GM06990 (cell line): ENCODE measurements around the gene MAPK4.

Source experiments
- DNase-seq: peaks from one replicate; pipeline ENCODE4 v3.0.0-alpha.2; 2011; ENCODE audit not compliant: insufficient read length; ENCODE audit errors: extremely low read depth
- H3K27me3 ChIP-seq: replicated peaks from 2 replicates; pipeline ENCODE4 v1.6.0; 2011; ENCODE audit warnings: low read length; ENCODE audit not compliant: control insufficient read depth, insufficient read depth
- H3K36me3 ChIP-seq: 2 replicates; pipeline ENCODE4 v1.5.1; 2011; ENCODE audit warnings: low read length; ENCODE audit not compliant: control insufficient read depth, insufficient read depth
- H3K4me3 ChIP-seq: replicated peaks from 2 replicates; pipeline ENCODE4 v1.5.1; 2011; ENCODE audit warnings: low read depth, mild to moderate bottlenecking, control low read depth, low read length
- TF ChIP-seq, protein P1 (sequence below): IDR thresholded peaks from 2 replicates; pipeline ENCODE4 v1.5.1; 2011; ENCODE audit warnings: low read length, control low read depth, mild to moderate bottlenecking, inconsistent platforms; ENCODE audit not compliant: insufficient read depth, poor library complexity, severe bottlenecking

MAPK4 gene

DNA sequence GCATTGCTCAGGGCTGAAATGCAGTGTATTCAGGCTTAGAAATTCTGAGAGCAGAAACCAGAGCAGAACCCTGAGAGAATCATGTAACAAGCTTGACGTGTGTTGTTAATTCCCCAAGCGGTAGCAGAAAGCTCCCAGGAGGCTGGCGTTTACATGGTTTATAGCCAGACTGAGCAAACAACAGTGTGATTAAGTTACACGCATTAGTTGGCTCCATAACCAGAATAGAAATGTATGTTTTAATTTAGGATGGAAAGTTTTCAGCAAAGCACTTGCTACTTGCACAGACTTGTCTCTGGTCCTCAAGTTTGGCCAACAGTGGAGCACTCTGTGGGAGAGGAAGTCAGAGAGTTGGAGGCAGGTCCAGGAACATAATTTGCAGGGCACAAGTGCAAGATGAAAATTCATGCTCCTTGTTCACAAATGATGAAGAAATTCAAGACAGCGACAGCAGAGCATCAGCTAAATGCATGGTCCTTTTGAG is 69.3 kb downstream of the MAPK4 start:
- Histone ChIP-seq H3K4me3 (no peak overlapping the region), H3K36me3 (no peaks in the 10 kb centered on the region), H3K27me3 (no peaks in the 10 kb centered on the region)
- no peak for DNase-seq
- TF ChIP-seq, protein P1, sequence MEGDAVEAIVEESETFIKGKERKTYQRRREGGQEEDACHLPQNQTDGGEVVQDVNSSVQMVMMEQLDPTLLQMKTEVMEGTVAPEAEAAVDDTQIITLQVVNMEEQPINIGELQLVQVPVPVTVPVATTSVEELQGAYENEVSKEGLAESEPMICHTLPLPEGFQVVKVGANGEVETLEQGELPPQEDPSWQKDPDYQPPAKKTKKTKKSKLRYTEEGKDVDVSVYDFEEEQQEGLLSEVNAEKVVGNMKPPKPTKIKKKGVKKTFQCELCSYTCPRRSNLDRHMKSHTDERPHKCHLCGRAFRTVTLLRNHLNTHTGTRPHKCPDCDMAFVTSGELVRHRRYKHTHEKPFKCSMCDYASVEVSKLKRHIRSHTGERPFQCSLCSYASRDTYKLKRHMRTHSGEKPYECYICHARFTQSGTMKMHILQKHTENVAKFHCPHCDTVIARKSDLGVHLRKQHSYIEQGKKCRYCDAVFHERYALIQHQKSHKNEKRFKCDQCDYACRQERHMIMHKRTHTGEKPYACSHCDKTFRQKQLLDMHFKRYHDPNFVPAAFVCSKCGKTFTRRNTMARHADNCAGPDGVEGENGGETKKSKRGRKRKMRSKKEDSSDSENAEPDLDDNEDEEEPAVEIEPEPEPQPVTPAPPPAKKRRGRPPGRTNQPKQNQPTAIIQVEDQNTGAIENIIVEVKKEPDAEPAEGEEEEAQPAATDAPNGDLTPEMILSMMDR: no peak

DNA sequence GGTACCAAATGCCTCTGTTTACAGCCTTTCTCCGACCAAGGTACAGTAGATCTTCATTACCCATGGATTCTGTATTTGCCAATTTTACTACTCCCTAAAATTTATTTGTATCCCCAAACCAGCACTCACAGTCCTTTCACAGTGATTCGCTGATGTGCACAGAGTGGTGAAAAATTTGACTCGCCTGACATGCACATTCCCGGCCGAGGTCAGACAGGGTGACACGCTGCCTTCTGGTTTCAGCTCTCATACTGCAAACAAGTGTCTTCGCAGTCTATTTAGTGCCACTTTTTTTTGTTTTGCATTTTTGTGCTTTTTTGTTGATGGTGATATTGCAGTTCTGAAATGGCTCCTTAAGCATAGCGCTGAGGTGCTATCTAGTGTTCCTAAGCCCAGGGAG is 71.0 kb downstream of the MAPK4 start:
- TF ChIP-seq, protein P1: no peak
- DNase-seq: no peak

DNA sequence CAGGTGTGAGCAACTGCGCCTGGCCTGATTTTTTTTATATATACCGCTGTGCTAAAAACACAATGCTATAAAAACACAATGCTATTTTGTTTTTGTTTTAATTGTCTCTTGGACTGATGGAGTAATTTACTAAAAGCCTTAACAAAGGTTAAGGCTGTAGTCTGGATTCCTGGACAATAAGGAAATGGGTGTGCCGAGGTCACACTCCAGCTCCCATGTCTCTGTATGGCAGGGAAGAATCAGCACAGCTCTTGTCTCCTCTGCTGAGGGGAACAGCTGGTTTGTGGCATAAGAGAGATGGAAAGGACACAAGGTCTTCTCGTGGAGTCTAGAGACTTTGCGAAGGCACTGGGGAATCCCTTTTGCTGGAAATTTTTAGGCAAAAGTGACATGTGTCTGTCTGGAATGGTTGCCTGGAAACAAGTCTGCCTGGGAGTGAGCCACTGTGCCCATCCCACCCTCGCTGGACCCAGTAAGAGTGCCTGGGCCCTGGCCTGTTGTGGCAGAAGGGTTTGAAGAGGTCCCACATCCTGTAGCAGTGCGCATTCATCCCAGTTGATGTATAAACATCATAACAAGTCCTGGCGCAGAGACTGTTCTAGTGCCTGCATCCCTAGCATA is 73.1 kb downstream of the MAPK4 start:
- TF ChIP-seq, protein P1: no peak
- H3K27me3 ChIP-seq: no peaks in the 10 kb centered on the region; the same call in none of the 2 replicates
- H3K36me3 ChIP-seq: no peaks in the 10 kb centered on the region
- DNase-seq: no peak
- no peak overlapping the region for H3K4me3 ChIP-seq

More for the DNA sequence above, 71.0 kb downstream of the MAPK4 start:
- Histone ChIP-seq H3K27me3 (no peaks in the 10 kb centered on the region), H3K4me3 (no peak overlapping the region), H3K36me3 (no peaks in the 10 kb centered on the region)

DNA sequence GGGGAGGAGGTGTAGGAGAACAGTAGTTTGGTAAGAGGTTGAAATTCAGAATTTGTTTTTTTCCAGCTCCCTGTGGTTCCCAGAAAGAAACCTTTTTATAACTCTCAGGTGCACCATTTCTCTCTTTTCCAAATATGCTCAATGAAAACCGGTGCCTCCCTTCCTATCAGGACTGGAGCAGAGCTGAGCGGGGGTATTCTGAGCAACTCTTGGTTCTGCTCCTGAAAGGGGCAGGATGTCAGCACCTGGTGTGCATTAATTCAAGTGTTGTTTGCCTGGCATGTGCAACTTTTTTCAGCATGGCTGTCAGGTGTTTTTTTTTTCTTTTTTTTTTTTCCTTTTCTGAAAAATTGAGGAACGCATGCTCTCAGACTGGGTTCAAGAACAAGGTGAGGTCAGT is 74.1 kb downstream of the MAPK4 start:
- no peaks in the 10 kb centered on the region; the same call in none of the 2 replicates for H3K27me3 ChIP-seq
- no peak overlapping the region for H3K4me3 ChIP-seq
- TF ChIP-seq, protein P1: no peak
- H3K36me3 ChIP-seq: no peaks in the 10 kb centered on the region
- no peak for DNase-seq

DNA sequence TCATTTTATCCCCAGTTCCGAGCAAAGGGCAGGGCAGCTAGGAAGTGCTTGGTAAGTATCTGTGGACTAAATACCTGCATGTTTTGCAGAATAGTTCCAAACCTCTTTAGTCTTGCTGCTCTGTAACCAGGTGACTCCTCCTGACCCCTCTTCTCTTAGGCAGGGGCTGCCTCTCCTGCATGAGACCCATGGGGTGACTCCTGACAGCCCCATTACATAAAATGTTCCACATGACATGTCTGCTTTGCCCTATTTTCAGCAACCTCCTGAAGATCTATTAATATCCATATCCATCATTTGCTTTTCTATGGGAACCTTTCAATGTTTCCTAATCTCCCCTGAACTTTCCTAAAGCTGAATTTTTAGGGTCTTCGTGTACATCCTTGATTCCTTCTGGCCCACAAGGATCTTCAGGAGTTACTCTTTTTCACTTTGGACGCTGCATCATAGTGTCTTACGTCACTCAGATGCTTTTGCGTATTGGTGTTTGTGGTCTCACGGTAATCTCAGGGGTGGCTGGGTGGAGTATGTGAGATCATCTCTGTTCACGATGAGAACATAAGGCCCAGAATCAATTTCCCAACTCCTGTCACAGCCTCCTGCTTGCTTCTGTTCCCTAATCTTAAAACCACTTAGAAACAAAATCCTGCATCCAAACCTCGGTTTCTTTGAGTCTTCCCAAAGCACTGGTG is 76.6 kb downstream of the MAPK4 start:
- no peak for DNase-seq
- H3K27me3 ChIP-seq: no peaks in the 10 kb centered on the region; the same call in none of the 2 replicates
- TF ChIP-seq, protein P1: no peak
- no peaks in the 10 kb centered on the region for H3K36me3 ChIP-seq
- no peak overlapping the region for H3K4me3 ChIP-seq
